Measurements from ENCODE around the gene FOXP3.

FOXP3 gene

GRCh38 chrX:49249071-49249470 is 15.4 kb downstream of the FOXP3 start:
- Histone ChIP-seq H3K4me3 (ENCODE audit: low read length in 2 of 2) (no peak overlapping the region), H3K27me3 (ENCODE audit: control insufficient read depth in 1 of 2, insufficient read depth in 2 of 2, low read length in 2 of 2) (peaks cover 0 to 5% of the 10 kb centered on the region in 2 donors), H3K27ac (ENCODE audit: low read length) (no peak overlapping the region), H3K9ac (ENCODE audit: low read length in 2 of 2) (no peak overlapping the region), H3K4me1 (ENCODE audit: control insufficient read depth, insufficient read depth, low read length) (no peaks in the 10 kb centered on the region), H3K36me3 (ENCODE audit: control insufficient read depth in 2 of 2, insufficient read depth in 2 of 2, low read length in 2 of 2) (peaks cover 0 to 7% of the 10 kb centered on the region in 2 donors), H3K9me3 (ENCODE audit: control insufficient read depth in 2 of 2, low read length in 2 of 2) (no peaks in the 10 kb centered on the region)

GRCh38 chrX:49247916-49248811 is 16.3 kb downstream of the FOXP3 start:
- H3K27me3 ChIP-seq (ENCODE audit: control insufficient read depth in 1 of 2, insufficient read depth in 2 of 2, low read length in 2 of 2): peaks cover 0 to 5% of the 10 kb centered on the region in 2 donors
- no peak overlapping the region for H3K4me3 ChIP-seq (ENCODE audit: low read length in 2 of 2)
- H3K36me3 ChIP-seq (ENCODE audit: control insufficient read depth in 2 of 2, insufficient read depth in 2 of 2, low read length in 2 of 2): peaks cover 2 to 8% of the 10 kb centered on the region in 2 donors
- H3K9ac ChIP-seq (ENCODE audit: low read length in 2 of 2): no peak overlapping the region
- H3K4me1 ChIP-seq (ENCODE audit: control insufficient read depth, insufficient read depth, low read length): no peaks in the 10 kb centered on the region
- no peaks in the 10 kb centered on the region for H3K9me3 ChIP-seq (ENCODE audit: control insufficient read depth in 2 of 2, low read length in 2 of 2)
- no peak overlapping the region for H3K27ac ChIP-seq (ENCODE audit: low read length)

GRCh38 chrX:49247346-49247745 is 17.2 kb downstream of the FOXP3 start:
- H3K27ac ChIP-seq (ENCODE audit: low read length): no peak overlapping the region
- H3K36me3 ChIP-seq (ENCODE audit: control insufficient read depth in 2 of 2, insufficient read depth in 2 of 2, low read length in 2 of 2): peaks cover 2 to 10% of the 10 kb centered on the region in 2 donors
- H3K9me3 ChIP-seq (ENCODE audit: control insufficient read depth in 2 of 2, low read length in 2 of 2): no peaks in the 10 kb centered on the region
- no peak overlapping the region for H3K4me3 ChIP-seq (ENCODE audit: low read length in 2 of 2)
- peaks cover 0 to 4% of the 10 kb centered on the region in 2 donors for H3K27me3 ChIP-seq (ENCODE audit: control insufficient read depth in 1 of 2, insufficient read depth in 2 of 2, low read length in 2 of 2)
- no peaks in the 10 kb centered on the region for H3K4me1 ChIP-seq (ENCODE audit: control insufficient read depth, insufficient read depth, low read length)
- no peak overlapping the region for H3K9ac ChIP-seq (ENCODE audit: low read length in 2 of 2)

GRCh38 chrX:49246541-49246940 is 18.0 kb downstream of the FOXP3 start:
- Histone ChIP-seq H3K9ac (ENCODE audit: low read length in 2 of 2) (no peak overlapping the region), H3K4me3 (ENCODE audit: low read length in 2 of 2) (no peak overlapping the region), H3K4me1 (ENCODE audit: control insufficient read depth, insufficient read depth, low read length) (no peaks in the 10 kb centered on the region), H3K36me3 (ENCODE audit: control insufficient read depth in 2 of 2, insufficient read depth in 2 of 2, low read length in 2 of 2) (peaks cover 2 to 10% of the 10 kb centered on the region in 2 donors), H3K9me3 (ENCODE audit: control insufficient read depth in 2 of 2, low read length in 2 of 2) (no peaks in the 10 kb centered on the region), H3K27ac (ENCODE audit: low read length) (no peak overlapping the region), H3K27me3 (ENCODE audit: control insufficient read depth in 1 of 2, insufficient read depth in 2 of 2, low read length in 2 of 2) (peaks cover 0 to 2% of the 10 kb centered on the region in 2 donors)

- no peaks in the 10 kb centered on the region for H3K4me1 ChIP-seq (ENCODE audit: control insufficient read depth, insufficient read depth, low read length)
- H3K27ac ChIP-seq (ENCODE audit: low read length): no peak overlapping the region
- peaks cover 2 to 10% of the 10 kb centered on the region in 2 donors for H3K36me3 ChIP-seq (ENCODE audit: control insufficient read depth in 2 of 2, insufficient read depth in 2 of 2, low read length in 2 of 2)
- H3K9ac ChIP-seq (ENCODE audit: low read length in 2 of 2): no peak overlapping the region
- no peak overlapping the region for H3K4me3 ChIP-seq (ENCODE audit: low read length in 2 of 2)
- no peaks in the 10 kb centered on the region for H3K27me3 ChIP-seq (ENCODE audit: control insufficient read depth in 1 of 2, insufficient read depth in 2 of 2, low read length in 2 of 2)
- no peaks in the 10 kb centered on the region for H3K9me3 ChIP-seq (ENCODE audit: control insufficient read depth in 2 of 2, low read length in 2 of 2)
Observed at GRCh38 chrX:49244207-49244606, 20.3 kb downstream of the FOXP3 start.

- peaks cover 2 to 10% of the 10 kb centered on the region in 2 donors for H3K36me3 ChIP-seq (ENCODE audit: control insufficient read depth in 2 of 2, insufficient read depth in 2 of 2, low read length in 2 of 2)
- no peaks in the 10 kb centered on the region for H3K9me3 ChIP-seq (ENCODE audit: control insufficient read depth in 2 of 2, low read length in 2 of 2)
- no peak overlapping the region for H3K4me3 ChIP-seq (ENCODE audit: low read length in 2 of 2)
- no peaks in the 10 kb centered on the region for H3K27me3 ChIP-seq (ENCODE audit: control insufficient read depth in 1 of 2, insufficient read depth in 2 of 2, low read length in 2 of 2)
- H3K4me1 ChIP-seq (ENCODE audit: control insufficient read depth, insufficient read depth, low read length): peaks cover 2% of the 10 kb centered on the region
- no peak overlapping the region for H3K27ac ChIP-seq (ENCODE audit: low read length)
- H3K9ac ChIP-seq (ENCODE audit: low read length in 2 of 2): no peak overlapping the region
Observed at GRCh38 chrX:49243166-49243565, 21.3 kb downstream of the FOXP3 start.

- Histone ChIP-seq H3K9ac (ENCODE audit: low read length in 2 of 2) (no peak overlapping the region), H3K4me3 (ENCODE audit: low read length in 2 of 2) (no peak overlapping the region), H3K9me3 (ENCODE audit: control insufficient read depth in 2 of 2, low read length in 2 of 2) (no peaks in the 10 kb centered on the region), H3K4me1 (ENCODE audit: control insufficient read depth, insufficient read depth, low read length) (peaks cover 2% of the 10 kb centered on the region), H3K27ac (ENCODE audit: low read length) (no peak overlapping the region), H3K36me3 (ENCODE audit: control insufficient read depth in 2 of 2, insufficient read depth in 2 of 2, low read length in 2 of 2) (peaks cover 2 to 10% of the 10 kb centered on the region in 2 donors), H3K27me3 (ENCODE audit: control insufficient read depth in 1 of 2, insufficient read depth in 2 of 2, low read length in 2 of 2) (no peaks in the 10 kb centered on the region)
Observed at GRCh38 chrX:49242545-49243066, 21.9 kb downstream of the FOXP3 start.

GRCh38 chrX:49238735-49239134 is 25.8 kb downstream of the FOXP3 start:
- H3K36me3 ChIP-seq (ENCODE audit: control insufficient read depth in 2 of 2, insufficient read depth in 2 of 2, low read length in 2 of 2): peaks cover 2 to 4% of the 10 kb centered on the region in 2 donors
- H3K9me3 ChIP-seq (ENCODE audit: control insufficient read depth in 2 of 2, low read length in 2 of 2): no peaks in the 10 kb centered on the region
- no peak overlapping the region for H3K4me3 ChIP-seq (ENCODE audit: low read length in 2 of 2)
- no peaks in the 10 kb centered on the region for H3K27me3 ChIP-seq (ENCODE audit: control insufficient read depth in 1 of 2, insufficient read depth in 2 of 2, low read length in 2 of 2)
- no peak overlapping the region for H3K9ac ChIP-seq (ENCODE audit: low read length in 2 of 2)
- no peak overlapping the region for H3K27ac ChIP-seq (ENCODE audit: low read length)
- H3K4me1 ChIP-seq (ENCODE audit: control insufficient read depth, insufficient read depth, low read length): peaks cover 7% of the 10 kb centered on the region

GRCh38 chrX:49237060-49237459 is 27.4 kb downstream of the FOXP3 start:
- Histone ChIP-seq H3K27ac (ENCODE audit: low read length) (no peak overlapping the region), H3K27me3 (ENCODE audit: control insufficient read depth in 1 of 2, insufficient read depth in 2 of 2, low read length in 2 of 2) (no peaks in the 10 kb centered on the region), H3K9ac (ENCODE audit: low read length in 2 of 2) (no peak overlapping the region), H3K4me3 (ENCODE audit: low read length in 2 of 2) (no peak overlapping the region), H3K4me1 (ENCODE audit: control insufficient read depth, insufficient read depth, low read length) (peaks cover 7% of the 10 kb centered on the region), H3K9me3 (ENCODE audit: control insufficient read depth in 2 of 2, low read length in 2 of 2) (no peaks in the 10 kb centered on the region), H3K36me3 (ENCODE audit: control insufficient read depth in 2 of 2, insufficient read depth in 2 of 2, low read length in 2 of 2) (no peaks in the 10 kb centered on the region)

- no peaks in the 10 kb centered on the region for H3K36me3 ChIP-seq (ENCODE audit: control insufficient read depth in 2 of 2, insufficient read depth in 2 of 2, low read length in 2 of 2)
- no peak overlapping the region for H3K27ac ChIP-seq (ENCODE audit: low read length)
- H3K9ac ChIP-seq (ENCODE audit: low read length in 2 of 2): no peak overlapping the region
- peaks cover 9% of the 10 kb centered on the region for H3K4me1 ChIP-seq (ENCODE audit: control insufficient read depth, insufficient read depth, low read length)
- no peak overlapping the region for H3K4me3 ChIP-seq (ENCODE audit: low read length in 2 of 2)
- H3K27me3 ChIP-seq (ENCODE audit: control insufficient read depth in 1 of 2, insufficient read depth in 2 of 2, low read length in 2 of 2): peaks cover 0 to 9% of the 10 kb centered on the region in 2 donors
- no peaks in the 10 kb centered on the region for H3K9me3 ChIP-seq (ENCODE audit: control insufficient read depth in 2 of 2, low read length in 2 of 2)
Observed at GRCh38 chrX:49233887-49234555, 30.5 kb downstream of the FOXP3 start.

Measured in stomach smooth muscle (tissue), 2 donors.